H9 (cell line): ENCODE measurements around the gene DOK5. TPM values are rescaled to one million over a fixed set of nuclear protein-coding genes. Genes with fewer than 3 reads are reported as not detected.

Experiments
- DNase-seq: peaks from one replicate; pipeline ENCODE4 v3.0.0-alpha.2; 2017
- H2AFZ ChIP-seq: one replicate; pipeline ENCODE4 v1.6.1; 2013; ENCODE audit warnings: mild to moderate bottlenecking, low read length, control low read depth, moderate library complexity
- H2AK5ac ChIP-seq: 2 replicates; pipeline ENCODE4 v1.6.1; 2013; ENCODE audit warnings: low read length, control low read depth, mixed read lengths; ENCODE audit not compliant: insufficient read length
- H2BK120ac ChIP-seq: one replicate; pipeline ENCODE4 v1.6.1; 2013; ENCODE audit warnings: low read depth, mild to moderate bottlenecking, low read length, control low read depth, inconsistent platforms; ENCODE audit not compliant: poor library complexity, severe bottlenecking
- H2BK12ac ChIP-seq: 2 replicates; pipeline ENCODE4 v1.6.1; 2013; ENCODE audit warnings: low read length, control low read depth, mixed read lengths, low read depth; ENCODE audit not compliant: insufficient read length
- H2BK15ac ChIP-seq: 2 replicates; pipeline ENCODE4 v1.6.1; 2013; ENCODE audit warnings: low read depth, low read length, control low read depth
- H2BK20ac ChIP-seq: one replicate; pipeline ENCODE4 v1.6.1; 2013; ENCODE audit warnings: low read depth, mild to moderate bottlenecking, low read length, control low read depth, inconsistent platforms; ENCODE audit not compliant: poor library complexity, severe bottlenecking
- H2BK5ac ChIP-seq: 2 replicates; pipeline ENCODE4 v1.6.1; 2013; ENCODE audit warnings: low read length, control low read depth, mixed read lengths; ENCODE audit not compliant: insufficient read length
- H3K14ac ChIP-seq: 2 replicates; pipeline ENCODE4 v1.6.1; 2013; ENCODE audit warnings: low read length, control low read depth; ENCODE audit not compliant: insufficient read depth
- H3K18ac ChIP-seq: 2 replicates; pipeline ENCODE4 v1.6.1; 2013; ENCODE audit warnings: low read depth, mild to moderate bottlenecking, mixed read lengths, low read length, control low read depth; ENCODE audit not compliant: insufficient read length
- H3K23ac ChIP-seq: 2 replicates; pipeline ENCODE4 v1.6.1; 2013; ENCODE audit warnings: low read length, control low read depth, mixed read lengths, low read depth; ENCODE audit not compliant: insufficient read length
- H3K23me2 ChIP-seq: 2 replicates; pipeline ENCODE4 v1.6.1; 2013; ENCODE audit warnings: low read depth, mild to moderate bottlenecking, mixed read lengths, low read length, control low read depth; ENCODE audit not compliant: insufficient read length, poor library complexity, severe bottlenecking
- H3K27ac ChIP-seq: 2 replicates; pipeline ENCODE4 v1.5.1; 2013; ENCODE audit warnings: low read length, control low read depth, mixed read lengths, low read depth; ENCODE audit not compliant: insufficient read length
- H3K27me3 ChIP-seq: 2 replicates; pipeline ENCODE4 v1.6.1; 2013; ENCODE audit warnings: low read length, control low read depth, inconsistent platforms; ENCODE audit not compliant: insufficient read depth
- H3K4ac ChIP-seq: 2 replicates; pipeline ENCODE4 v1.6.1; 2013; ENCODE audit warnings: low read depth, mild to moderate bottlenecking, control low read depth, inconsistent platforms, low read length, moderate library complexity
- H3K4me1 ChIP-seq: 2 replicates; pipeline ENCODE4 v1.6.1; 2013; ENCODE audit warnings: low read length, control low read depth, inconsistent platforms; ENCODE audit not compliant: insufficient read depth
- H3K4me2 ChIP-seq: 2 replicates; pipeline ENCODE4 v1.6.1; 2013; ENCODE audit warnings: low read length, control low read depth, mixed read lengths; ENCODE audit not compliant: insufficient read length, insufficient read depth
- H3K56ac ChIP-seq: 2 replicates; pipeline ENCODE4 v1.6.1; 2013; ENCODE audit warnings: low read depth, mild to moderate bottlenecking, mixed read lengths, low read length, control low read depth; ENCODE audit not compliant: insufficient read length
- H3K79me1 ChIP-seq: 2 replicates; pipeline ENCODE4 v1.6.1; 2013; ENCODE audit warnings: low read depth, mild to moderate bottlenecking, moderate library complexity, low read length, control low read depth, inconsistent platforms; ENCODE audit not compliant: insufficient read depth, poor library complexity, severe bottlenecking
- H3K79me2 ChIP-seq: 2 replicates; pipeline ENCODE4 v1.6.1; 2013; ENCODE audit warnings: low read length, control low read depth, inconsistent platforms; ENCODE audit not compliant: insufficient read depth
- H3K9ac ChIP-seq: 2 replicates; pipeline ENCODE4 v1.6.1; 2013; ENCODE audit warnings: low read length, control low read depth, mixed read lengths; ENCODE audit not compliant: insufficient read length; ENCODE audit errors: extremely low read depth
- H3K9me3 ChIP-seq: one replicate; pipeline ENCODE4 v1.6.1; 2013; ENCODE audit warnings: low read depth, low read length, inconsistent platforms; ENCODE audit not compliant: control insufficient read depth
- H3T11ph ChIP-seq: one replicate; pipeline ENCODE4 v1.6.1; 2013; ENCODE audit warnings: mild to moderate bottlenecking, low read length, control low read depth, inconsistent platforms
- H4K20me1 ChIP-seq: one replicate; pipeline ENCODE4 v1.6.1; 2013; ENCODE audit not compliant: control insufficient read depth, insufficient read length, insufficient read depth
- H4K5ac ChIP-seq: 2 replicates; pipeline ENCODE4 v1.6.1; 2013; ENCODE audit warnings: low read depth, mild to moderate bottlenecking, mixed read lengths, low read length, control low read depth; ENCODE audit not compliant: insufficient read length
- H4K8ac ChIP-seq: replicated peaks from 2 replicates; pipeline ENCODE4 v1.6.1; 2013; ENCODE audit warnings: low read length, control low read depth, mixed read lengths, low read depth; ENCODE audit not compliant: insufficient read length
- H4K91ac ChIP-seq: 2 replicates; pipeline ENCODE4 v1.6.1; 2013; ENCODE audit warnings: low read depth, mild to moderate bottlenecking, moderate library complexity, mixed read lengths, low read length, control low read depth; ENCODE audit not compliant: insufficient read length
- H3K27ac Mint-ChIP-seq, 3 experiments: 2 replicates in 2 of 3; 3 replicates in 1 of 3; pipeline ENCODE4 v1.8.0; 2020 to 2021; ENCODE audit warnings: mixed read lengths in 3 of 3, mild to moderate bottlenecking in 1 of 3, moderate library complexity in 1 of 3
- H3K27me3 Mint-ChIP-seq: 2 replicates; pipeline ENCODE4 v1.8.0; 2021; ENCODE audit warnings: low read depth, mild to moderate bottlenecking, moderate library complexity, mixed read lengths
- H3K36me3 Mint-ChIP-seq, 3 experiments: 2 replicates in 2 of 3; 3 replicates in 1 of 3; pipeline ENCODE4 v1.8.0; 2020 to 2021; ENCODE audit warnings: low read depth in 3 of 3, mixed read lengths in 3 of 3; ENCODE audit not compliant: insufficient read depth in 1 of 3
- H3K4me1 Mint-ChIP-seq, 2 experiments: 2 replicates each; pipeline ENCODE4 v1.8.0; 2020; ENCODE audit warnings: mixed read lengths in 2 of 2
- H3K4me3 Mint-ChIP-seq, 2 experiments: 2 replicates in 1 of 2; 3 replicates in 1 of 2; pipeline ENCODE4 v1.8.0; 2020 to 2021; ENCODE audit warnings: mild to moderate bottlenecking in 2 of 2, mixed read lengths in 2 of 2, moderate library complexity in 1 of 2
- H3K9me3 Mint-ChIP-seq, 2 experiments: 2 replicates in 1 of 2; 3 replicates in 1 of 2; pipeline ENCODE4 v1.8.0; 2020; ENCODE audit warnings: mild to moderate bottlenecking in 2 of 2, mixed read lengths in 2 of 2, moderate library complexity in 1 of 2
- CTCF ChIP-seq: fragments of 200-600 bp; sonication (generic); conservative IDR thresholded peaks from 3 replicates; pipeline ENCODE4 v1.8.0; 2021; ENCODE audit warnings: antibody characterized with exemption, mild to moderate bottlenecking
- WGBS: extraction: QIAGEN DNeasy Blood & Tissue Kit; methylation state at CpG from one replicate; pipeline ENCODE4 v1.1.7; 2013; ENCODE audit warnings: missing lambda C conversion rate, low lambda C conversion rate, mixed read lengths; ENCODE audit not compliant: insufficient read length; ENCODE audit errors: extremely low coverage; 5-methylcytosine and 5-hydroxymethylcytosine counted together
- total RNA-seq: library from RNA; stranded (reverse); gene quantifications from 2 replicates; pipeline ENCODE4 v1.2.1, GENCODE V29; 2021

DOK5 gene
- total RNA-seq, 1 experiment from 2014 or later, result 4.5 TPM

- H3K14ac ChIP-seq, result no peak overlapping the region
- no peak overlapping the region for H2BK5ac ChIP-seq
- no peak overlapping the region for H4K5ac ChIP-seq
- H2BK120ac ChIP-seq, result no peak overlapping the region
- Mint-ChIP-seq H3K36me3 (no peaks in the 10 kb centered on the region; a peak in 1 of 7 replicates), H3K9me3 (no peaks in the 10 kb centered on the region), H3K27me3 (no peaks in the 10 kb centered on the region), H3K4me1 (peaks cover 23 to 34% of the 10 kb centered on the region in 2 experiments), H3K27ac (no peak overlapping the region; a peak in 2 of 7 replicates), H3K4me3 (no peak overlapping the region)
- no CpG with 5 or more reads among the region's 4 CpGs for WGBS
- no peak for DNase-seq
- no peak overlapping the region for H3T11ph ChIP-seq
- H4K20me1 ChIP-seq, result no peaks in the 10 kb centered on the region
- H3K23me2 ChIP-seq, result no peaks in the 10 kb centered on the region
- H3K9me3 ChIP-seq, result no peaks in the 10 kb centered on the region
- no peak overlapping the region for H2BK15ac ChIP-seq
- no peak overlapping the region for H3K27ac ChIP-seq
- no peaks in the 10 kb centered on the region for H3K79me2 ChIP-seq
- H3K4me2 ChIP-seq, result no peak overlapping the region
- no peaks in the 10 kb centered on the region for H3K27me3 ChIP-seq
- H3K4me1 ChIP-seq, result peaks cover 1% of the 10 kb centered on the region; the same call in 1 of the 2 replicates
- no peak for TF ChIP-seq CTCF
- no peak overlapping the region for H2AFZ ChIP-seq
- H3K79me1 ChIP-seq, result no peaks in the 10 kb centered on the region
- H3K9ac ChIP-seq, result no peak overlapping the region
- H3K56ac ChIP-seq, result no peak overlapping the region
- no peak overlapping the region for H4K91ac ChIP-seq
- H2AK5ac ChIP-seq, result no peak overlapping the region
- no peak overlapping the region for H3K23ac ChIP-seq
- no peak overlapping the region for H2BK20ac ChIP-seq
- H3K4ac ChIP-seq, result no peak overlapping the region
- H2BK12ac ChIP-seq, result no peak overlapping the region
- H3K18ac ChIP-seq, result no peak overlapping the region
- H4K8ac ChIP-seq, result no peak overlapping the region
Measured at GRCh38 chr20:54629632-54630031, 154.2 kb downstream of the DOK5 start.
